GM19193 (cell line): Measurements from ENCODE around the gene FAH.

Experiments used
- POLR2A ChIP-seq: IDR thresholded peaks from 4 replicates; pipeline ENCODE4 v1.6.1; 2011; ENCODE audit not compliant: insufficient read depth, insufficient read length; ENCODE audit errors: extremely low read depth

FAH gene

GRCh38 chr15:80160570-80161156 lies 7.9 kb downstream of the FAH start:
- TF ChIP-seq POLR2A, result peak; percentile 17

- no peak for TF ChIP-seq POLR2A
Observed at GRCh38 chr15:80161468-80162016, 8.7 kb downstream of the FAH start.

GRCh38 chr15:80162059-80162554 lies 9.3 kb downstream of the FAH start:
- no peak for TF ChIP-seq POLR2A

GRCh38 chr15:80163217-80163616 lies 10.4 kb downstream of the FAH start:
- no peak for TF ChIP-seq POLR2A

GRCh38 chr15:80163897-80164296 lies 11.1 kb downstream of the FAH start:
- TF ChIP-seq POLR2A, result no peak

- no peak for TF ChIP-seq POLR2A
Observed at GRCh38 chr15:80167936-80168335, 15.1 kb downstream of the FAH start.

GRCh38 chr15:80168421-80168820 lies 15.6 kb downstream of the FAH start:
- TF ChIP-seq POLR2A, result no peak

GRCh38 chr15:80169768-80170357 lies 17.1 kb downstream of the FAH start:
- no peak for TF ChIP-seq POLR2A

- TF ChIP-seq POLR2A, result no peak
Observed at GRCh38 chr15:80170596-80170995, 17.8 kb downstream of the FAH start.

- TF ChIP-seq POLR2A, result no peak
Observed at GRCh38 chr15:80171787-80172186, 19.0 kb downstream of the FAH start.

GRCh38 chr15:80172401-80172800 lies 19.6 kb downstream of the FAH start:
- TF ChIP-seq POLR2A, result no peak

- no peak for TF ChIP-seq POLR2A
Observed at GRCh38 chr15:80173022-80173759, 20.4 kb downstream of the FAH start.

- TF ChIP-seq POLR2A, result no peak
Observed at GRCh38 chr15:80174017-80174746, 21.4 kb downstream of the FAH start.

- no peak for TF ChIP-seq POLR2A
Observed at GRCh38 chr15:80175436-80175835, 22.6 kb downstream of the FAH start.

- TF ChIP-seq POLR2A, result no peak
Observed at GRCh38 chr15:80176443-80176842, 23.6 kb downstream of the FAH start.
